Measurements from ENCODE around the gene ITSN1.

Gene ITSN1

DNA sequence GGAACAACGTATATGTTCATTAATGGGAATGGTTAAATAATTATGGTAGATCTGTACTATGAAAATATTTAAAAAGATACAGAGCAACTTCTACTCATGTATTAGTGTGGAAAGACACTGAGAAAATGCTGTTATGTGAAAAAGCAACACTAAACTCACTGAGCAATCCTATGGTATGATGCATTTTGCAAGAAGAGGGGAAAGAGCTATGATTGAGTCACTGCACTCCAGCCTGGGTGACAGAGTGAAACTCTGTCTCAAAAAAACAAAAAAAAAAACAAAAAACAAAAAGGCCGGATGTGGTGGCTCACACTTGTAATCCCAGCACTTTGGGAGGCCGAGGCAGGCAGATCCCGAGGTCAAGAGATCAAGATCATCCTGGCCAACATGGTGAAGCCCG, 228.9 kb downstream of the ITSN1 start:
- H3K36me3 ChIP-seq (ENCODE audit: insufficient read depth, low read length), result no peaks in the 10 kb centered on the region
- no peaks in the 10 kb centered on the region for H3K4me1 ChIP-seq (ENCODE audit: control insufficient read depth, insufficient read depth, low read length, unreplicated experiment)
- no peak overlapping the region for H3K27ac ChIP-seq (ENCODE audit: low read depth, low read length)
- H3K4me3 ChIP-seq (ENCODE audit: low read depth, low read length), result no peak overlapping the region
- H3K27me3 ChIP-seq (ENCODE audit: insufficient read depth, low read length), result no peaks in the 10 kb centered on the region
- H3K79me2 ChIP-seq (ENCODE audit: control insufficient read depth, insufficient read depth, low read length, unreplicated experiment), result no peaks in the 10 kb centered on the region
- H2AFZ ChIP-seq (ENCODE audit: low read length, unreplicated experiment), result no peak overlapping the region

DNA sequence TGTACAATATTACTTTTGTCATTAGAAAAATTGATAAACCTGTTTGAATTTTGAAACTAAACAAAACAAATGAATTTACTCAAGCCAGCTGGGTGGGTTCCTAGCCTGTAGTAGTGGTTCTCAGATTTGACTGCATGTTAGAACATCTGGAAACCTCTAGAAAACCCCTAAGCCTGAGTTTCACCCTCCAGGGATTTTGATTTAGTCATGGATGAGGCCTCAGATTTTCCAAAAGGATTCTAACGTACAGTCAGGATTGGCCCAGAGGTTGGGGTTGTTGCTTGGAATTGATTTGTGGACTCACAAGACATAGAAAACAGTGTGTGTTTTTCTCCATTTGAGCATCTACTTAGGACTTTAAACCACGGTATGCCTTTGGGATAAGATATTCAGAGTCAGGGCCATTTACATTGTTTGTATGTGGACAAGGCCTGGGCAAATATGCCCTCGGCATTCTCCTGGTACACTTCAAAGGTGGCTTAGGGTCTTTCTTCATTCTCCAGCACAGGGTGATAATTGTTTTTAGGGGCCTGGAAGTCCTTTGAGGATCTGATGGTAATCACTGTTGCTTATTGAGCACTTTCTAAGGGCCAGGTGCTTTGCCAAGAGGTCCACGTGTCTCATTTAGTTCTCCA, 230.7 kb downstream of the ITSN1 start:
- Histone ChIP-seq H3K4me3 (ENCODE audit: low read depth, low read length) (no peak overlapping the region), H3K36me3 (ENCODE audit: insufficient read depth, low read length) (no peaks in the 10 kb centered on the region), H3K79me2 (ENCODE audit: control insufficient read depth, insufficient read depth, low read length, unreplicated experiment) (no peaks in the 10 kb centered on the region), H2AFZ (ENCODE audit: low read length, unreplicated experiment) (no peak overlapping the region), H3K4me1 (ENCODE audit: control insufficient read depth, insufficient read depth, low read length, unreplicated experiment) (no peaks in the 10 kb centered on the region), H3K27ac (ENCODE audit: low read depth, low read length) (no peak overlapping the region), H3K27me3 (ENCODE audit: insufficient read depth, low read length) (no peaks in the 10 kb centered on the region)

DNA sequence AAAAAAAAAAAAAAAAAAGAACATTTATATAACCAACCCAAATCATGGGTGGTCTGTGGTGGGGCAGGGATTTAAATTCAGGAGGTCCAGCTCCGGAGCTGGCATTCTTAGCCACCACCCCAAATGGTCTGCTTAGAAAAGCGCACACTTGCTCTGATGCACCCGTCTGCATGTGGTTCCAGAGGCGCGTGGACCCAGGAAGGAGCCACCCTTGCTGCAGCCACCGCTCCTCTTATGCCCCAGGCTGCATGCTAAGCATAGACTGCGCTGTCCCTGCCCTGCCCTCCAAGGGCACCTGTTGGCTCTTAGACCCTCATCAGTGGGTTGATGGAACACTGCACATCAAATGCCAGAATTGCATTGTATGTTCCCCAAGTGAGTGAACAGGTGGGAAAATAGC, 231.9 kb downstream of the ITSN1 start:
- Histone ChIP-seq H2AFZ (ENCODE audit: low read length, unreplicated experiment) (no peak overlapping the region), H3K4me1 (ENCODE audit: control insufficient read depth, insufficient read depth, low read length, unreplicated experiment) (no peaks in the 10 kb centered on the region), H3K27ac (ENCODE audit: low read depth, low read length) (no peak overlapping the region), H3K4me3 (ENCODE audit: low read depth, low read length) (no peak overlapping the region), H3K36me3 (ENCODE audit: insufficient read depth, low read length) (no peaks in the 10 kb centered on the region), H3K79me2 (ENCODE audit: control insufficient read depth, insufficient read depth, low read length, unreplicated experiment) (no peaks in the 10 kb centered on the region), H3K27me3 (ENCODE audit: insufficient read depth, low read length) (no peaks in the 10 kb centered on the region)

DNA sequence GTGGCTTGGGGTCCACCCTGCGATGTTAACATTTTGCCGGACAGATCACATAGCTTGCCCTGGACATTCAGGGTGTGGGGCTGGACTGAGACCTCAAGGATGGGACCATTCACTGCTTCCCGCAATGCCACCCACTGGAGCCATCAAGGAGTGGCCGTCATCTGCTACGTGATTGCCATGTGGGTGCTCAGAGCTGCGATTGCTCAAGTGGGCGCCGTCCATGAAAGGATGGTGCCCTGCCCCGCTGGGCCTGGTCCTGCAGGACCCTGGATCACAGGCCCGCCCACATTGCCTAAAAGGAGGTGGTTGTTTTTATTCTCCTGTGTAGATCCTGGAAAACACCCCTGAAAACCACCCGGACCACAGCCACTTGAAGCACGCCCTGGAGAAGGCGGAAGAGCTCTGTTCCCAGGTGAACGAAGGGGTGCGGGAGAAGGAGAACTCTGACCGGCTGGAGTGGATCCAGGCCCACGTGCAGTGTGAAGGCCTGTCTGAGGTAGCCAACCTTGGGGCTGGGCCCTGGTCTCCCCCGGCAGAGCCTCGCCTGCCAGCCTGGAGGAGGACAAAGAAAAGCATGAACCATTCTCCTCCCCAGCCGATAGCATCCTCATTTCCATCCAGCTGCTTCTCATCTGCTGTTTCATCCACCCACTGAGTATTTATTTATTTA, 232.9 kb downstream of the ITSN1 start:
- H3K4me1 ChIP-seq (ENCODE audit: control insufficient read depth, insufficient read depth, low read length, unreplicated experiment), result no peaks in the 10 kb centered on the region
- H3K27me3 ChIP-seq (ENCODE audit: insufficient read depth, low read length), result no peaks in the 10 kb centered on the region
- H2AFZ ChIP-seq (ENCODE audit: low read length, unreplicated experiment), result no peak overlapping the region
- H3K4me3 ChIP-seq (ENCODE audit: low read depth, low read length), result no peak overlapping the region
- H3K36me3 ChIP-seq (ENCODE audit: insufficient read depth, low read length), result no peaks in the 10 kb centered on the region
- H3K27ac ChIP-seq (ENCODE audit: low read depth, low read length), result no peak overlapping the region
- no peaks in the 10 kb centered on the region for H3K79me2 ChIP-seq (ENCODE audit: control insufficient read depth, insufficient read depth, low read length, unreplicated experiment)

DNA sequence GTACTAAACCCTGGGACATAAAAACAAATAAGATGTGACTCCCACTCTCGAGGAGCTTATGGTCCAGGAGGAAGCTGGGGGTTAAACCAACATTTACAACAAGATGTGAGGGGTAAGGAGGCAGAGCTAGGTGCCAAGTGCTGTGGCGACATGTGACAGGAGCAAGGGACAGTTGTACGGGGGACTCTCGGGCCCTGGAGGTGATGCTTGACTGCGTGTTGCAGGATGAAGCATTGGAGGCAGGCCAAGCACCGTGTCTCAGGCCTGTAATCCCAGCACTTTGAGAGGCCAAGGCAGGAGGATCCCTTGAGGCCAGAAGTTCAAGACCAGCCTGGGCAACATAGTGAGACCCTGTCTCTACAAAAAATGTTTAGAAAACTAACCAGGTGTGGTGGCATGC, 236.5 kb downstream of the ITSN1 start:
- Histone ChIP-seq H3K79me2 (ENCODE audit: control insufficient read depth, insufficient read depth, low read length, unreplicated experiment) (no peaks in the 10 kb centered on the region), H3K4me1 (ENCODE audit: control insufficient read depth, insufficient read depth, low read length, unreplicated experiment) (no peaks in the 10 kb centered on the region), H3K27ac (ENCODE audit: low read depth, low read length) (no peak overlapping the region), H3K4me3 (ENCODE audit: low read depth, low read length) (no peak overlapping the region), H3K27me3 (ENCODE audit: insufficient read depth, low read length) (no peaks in the 10 kb centered on the region), H2AFZ (ENCODE audit: low read length, unreplicated experiment) (no peak overlapping the region), H3K36me3 (ENCODE audit: insufficient read depth, low read length) (no peaks in the 10 kb centered on the region)

DNA sequence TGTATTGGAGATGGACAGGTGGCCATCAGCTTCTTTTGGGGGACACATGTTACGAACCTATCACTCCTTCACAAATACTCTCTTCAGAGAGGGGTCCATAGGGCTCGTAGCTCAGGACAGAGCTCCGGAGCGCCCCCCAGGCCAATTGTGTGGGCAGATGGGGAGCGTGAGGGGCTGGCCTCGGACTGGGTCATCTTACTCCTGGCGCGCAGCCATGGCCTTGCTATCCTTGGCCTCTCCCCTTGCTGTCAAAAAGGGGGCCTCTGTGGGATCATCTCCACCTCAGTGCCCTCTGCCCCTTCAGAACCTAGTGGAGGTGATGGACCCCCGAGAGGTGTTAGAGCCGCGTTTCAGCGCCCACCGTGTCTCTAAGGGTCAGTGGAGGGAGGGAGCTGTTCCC, 238.3 kb downstream of the ITSN1 start:
- Histone ChIP-seq H3K4me3 (ENCODE audit: low read depth, low read length) (no peak overlapping the region), H3K27ac (ENCODE audit: low read depth, low read length) (no peak overlapping the region), H3K27me3 (ENCODE audit: insufficient read depth, low read length) (peaks cover 13% of the 10 kb centered on the region; the same call in 1 of the 2 replicates), H3K4me1 (ENCODE audit: control insufficient read depth, insufficient read depth, low read length, unreplicated experiment) (no peaks in the 10 kb centered on the region), H2AFZ (ENCODE audit: low read length, unreplicated experiment) (no peak overlapping the region), H3K79me2 (ENCODE audit: control insufficient read depth, insufficient read depth, low read length, unreplicated experiment) (no peaks in the 10 kb centered on the region), H3K36me3 (ENCODE audit: insufficient read depth, low read length) (no peaks in the 10 kb centered on the region)

DNA sequence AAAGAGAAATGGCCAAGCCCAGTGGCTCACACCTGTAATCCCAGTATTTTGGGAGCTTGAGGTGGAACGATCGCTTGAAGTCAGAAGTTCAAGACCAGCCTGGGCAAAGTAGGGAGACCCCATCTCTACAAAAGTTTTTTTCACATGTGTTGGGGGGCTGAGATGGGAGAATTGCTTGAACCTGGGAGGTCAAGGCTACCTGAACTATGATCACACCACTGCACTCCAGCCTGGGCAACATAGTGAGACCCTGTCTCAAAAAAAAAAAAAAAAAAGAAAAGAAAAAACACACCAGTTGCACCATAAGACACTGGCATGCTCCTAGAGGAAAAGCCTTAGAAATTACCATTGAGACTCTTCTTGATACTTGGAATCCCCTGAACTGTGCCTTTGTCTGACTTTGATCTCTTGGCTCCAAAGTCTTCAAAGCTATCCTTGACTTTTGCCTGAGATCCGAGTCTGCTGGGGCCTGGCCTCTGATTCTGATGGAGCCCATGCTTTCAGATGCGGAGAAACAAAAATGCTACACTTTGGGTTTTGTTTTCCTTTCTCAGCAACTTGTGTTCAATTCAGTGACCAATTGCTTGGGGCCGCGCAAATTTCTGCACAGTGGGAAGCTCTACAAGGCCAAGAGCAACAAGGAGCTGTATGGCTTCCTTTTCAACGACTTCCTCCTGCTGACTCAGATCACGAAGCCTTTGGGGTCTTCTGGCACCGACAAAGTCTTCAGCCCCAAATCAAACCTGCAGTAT, 239.6 kb downstream of the ITSN1 start:
- H3K4me3 ChIP-seq (ENCODE audit: low read depth, low read length), result no peak overlapping the region
- no peak overlapping the region for H3K27ac ChIP-seq (ENCODE audit: low read depth, low read length)
- no peaks in the 10 kb centered on the region for H3K4me1 ChIP-seq (ENCODE audit: control insufficient read depth, insufficient read depth, low read length, unreplicated experiment)
- H2AFZ ChIP-seq (ENCODE audit: low read length, unreplicated experiment), result no peak overlapping the region
- peaks cover 13% of the 10 kb centered on the region; the same call in 1 of the 2 replicates for H3K27me3 ChIP-seq (ENCODE audit: insufficient read depth, low read length)
- H3K36me3 ChIP-seq (ENCODE audit: insufficient read depth, low read length), result no peaks in the 10 kb centered on the region
- H3K79me2 ChIP-seq (ENCODE audit: control insufficient read depth, insufficient read depth, low read length, unreplicated experiment), result no peaks in the 10 kb centered on the region

DNA sequence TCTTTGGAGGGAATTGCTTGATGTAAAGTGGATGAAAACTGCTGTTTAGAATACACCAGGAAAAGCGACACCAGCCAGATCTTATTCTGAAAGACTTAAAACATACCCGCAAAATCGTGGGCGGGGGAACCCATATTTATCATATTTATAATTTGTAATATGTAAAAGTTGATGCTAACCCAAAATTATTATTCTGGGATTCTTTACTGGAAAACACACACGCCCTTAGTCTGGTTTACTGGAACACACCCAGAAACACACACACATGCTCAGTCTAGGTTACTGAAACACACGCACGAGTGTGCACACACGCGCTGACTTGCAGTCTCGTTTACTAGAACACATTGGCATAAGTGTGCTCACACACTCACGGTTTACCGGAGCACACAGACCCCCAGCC, 240.8 kb downstream of the ITSN1 start:
- no peaks in the 10 kb centered on the region for H3K79me2 ChIP-seq (ENCODE audit: control insufficient read depth, insufficient read depth, low read length, unreplicated experiment)
- peaks cover 13% of the 10 kb centered on the region; the same call in 1 of the 2 replicates for H3K27me3 ChIP-seq (ENCODE audit: insufficient read depth, low read length)
- no peak overlapping the region for H3K4me3 ChIP-seq (ENCODE audit: low read depth, low read length)
- no peaks in the 10 kb centered on the region for H3K4me1 ChIP-seq (ENCODE audit: control insufficient read depth, insufficient read depth, low read length, unreplicated experiment)
- no peaks in the 10 kb centered on the region for H3K36me3 ChIP-seq (ENCODE audit: insufficient read depth, low read length)
- H3K27ac ChIP-seq (ENCODE audit: low read depth, low read length), result no peak overlapping the region
- no peak overlapping the region for H2AFZ ChIP-seq (ENCODE audit: low read length, unreplicated experiment)

DNA sequence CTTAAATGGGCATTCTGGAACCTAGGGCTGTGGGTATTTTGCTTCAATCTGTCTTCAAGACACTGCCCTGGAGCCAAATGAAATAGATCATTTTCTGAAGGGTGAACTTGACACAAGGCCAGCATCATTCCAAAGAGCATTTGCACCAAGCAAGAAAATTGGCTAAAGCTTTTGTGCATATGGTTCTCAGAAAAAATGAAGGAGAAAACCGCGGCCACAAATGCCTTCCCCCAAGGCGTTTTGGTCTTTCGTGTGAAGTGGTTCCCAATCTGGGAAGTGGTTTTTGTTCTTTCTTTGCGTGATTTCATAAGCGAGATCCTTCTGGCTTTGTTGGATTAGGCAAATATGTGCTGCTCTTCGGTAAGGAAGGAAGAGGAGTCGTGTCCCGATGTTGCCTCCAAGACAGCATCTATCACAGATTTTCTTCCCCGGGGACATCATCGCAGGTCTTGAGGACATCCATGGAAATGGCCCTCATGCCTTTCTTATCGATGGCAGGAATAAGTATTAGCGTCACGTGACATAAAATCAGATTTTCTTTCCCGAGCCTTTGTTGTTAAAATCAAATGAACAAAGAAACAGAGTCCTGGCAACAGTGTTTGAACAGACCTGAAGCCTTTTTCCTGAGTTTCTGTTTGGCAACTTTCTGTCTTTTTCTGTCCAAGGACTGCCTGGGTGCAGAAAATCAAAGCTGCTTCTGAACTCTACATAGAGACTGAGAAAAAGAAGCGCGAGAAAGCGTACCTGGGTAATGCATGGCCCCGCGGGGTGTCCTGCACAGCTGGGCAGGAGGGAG, 242.3 kb downstream of the ITSN1 start:
- Histone ChIP-seq H2AFZ (ENCODE audit: low read length, unreplicated experiment) (peak overlapping the region; percentile 60), H3K36me3 (ENCODE audit: insufficient read depth, low read length) (no peaks in the 10 kb centered on the region), H3K27ac (ENCODE audit: low read depth, low read length) (no peak overlapping the region), H3K27me3 (ENCODE audit: insufficient read depth, low read length) (peaks cover 13% of the 10 kb centered on the region; the same call in 1 of the 2 replicates), H3K4me1 (ENCODE audit: control insufficient read depth, insufficient read depth, low read length, unreplicated experiment) (no peaks in the 10 kb centered on the region), H3K4me3 (ENCODE audit: low read depth, low read length) (peak overlapping the region; percentile 46; the same call in 1 of the 2 replicates), H3K79me2 (ENCODE audit: control insufficient read depth, insufficient read depth, low read length, unreplicated experiment) (no peaks in the 10 kb centered on the region)

DNA sequence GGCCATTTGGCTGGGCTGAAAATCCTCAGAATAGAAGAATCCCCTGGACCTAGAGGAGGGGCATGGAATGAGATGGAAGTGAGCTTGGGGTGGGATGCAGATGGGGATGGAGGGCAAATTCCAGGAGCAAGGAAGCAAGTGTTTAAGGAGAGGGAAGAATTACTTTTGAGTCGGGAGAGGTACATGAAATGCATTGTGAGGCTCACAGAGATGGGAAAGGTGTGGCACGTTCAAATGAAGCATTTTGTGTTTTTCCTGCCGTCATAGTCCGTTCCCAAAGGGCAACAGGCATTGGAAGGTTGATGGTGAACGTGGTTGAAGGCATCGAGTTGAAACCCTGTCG, 242.8 kb downstream of the ITSN1 start:
- Histone ChIP-seq H3K36me3 (ENCODE audit: insufficient read depth, low read length) (no peaks in the 10 kb centered on the region), H3K4me1 (ENCODE audit: control insufficient read depth, insufficient read depth, low read length, unreplicated experiment) (no peaks in the 10 kb centered on the region), H2AFZ (ENCODE audit: low read length, unreplicated experiment) (peak overlapping the region; percentile 60), H3K79me2 (ENCODE audit: control insufficient read depth, insufficient read depth, low read length, unreplicated experiment) (no peaks in the 10 kb centered on the region), H3K4me3 (ENCODE audit: low read depth, low read length) (peak overlapping the region; percentile 46; the same call in 1 of the 2 replicates), H3K27me3 (ENCODE audit: insufficient read depth, low read length) (peaks cover 13% of the 10 kb centered on the region; the same call in 1 of the 2 replicates), H3K27ac (ENCODE audit: low read depth, low read length) (no peak overlapping the region)
